GM23338 (cell line): ENCODE measurements around the gene EML1. TPM values are rescaled to one million over a fixed set of nuclear protein-coding genes. Genes with fewer than 3 reads are reported as not detected.
A peak's percentile ranks its signal among the peaks of the same experiment; 100 is the strongest.
"Not testable (repeated sequence)": the region's sequence is repeated elsewhere in the genome, so short reads cannot be mapped to it uniquely, and the experiment has no call there.

Experiments
- ATAC-seq: fragments of 200-7000 bp; cut with Tn5 transposase; 3 replicates; pipeline ENCODE4 v1.9.1; 2020
- DNase-seq: peaks from one replicate; pipeline ENCODE4 v3.0.0-alpha.2; 2015; ENCODE audit warnings: low spot score
- H2AFZ ChIP-seq: fragments of 200-600 bp; sonication (generic); 2 replicates; pipeline ENCODE4 v1.8.0; 2016; ENCODE audit warnings: antibody characterized with exemption, mild to moderate bottlenecking, moderate library complexity
- H3F3A ChIP-seq: fragments of 200-600 bp; sonication (generic); replicated peaks from 2 replicates; pipeline ENCODE4 v1.8.0; 2017; ENCODE audit warnings: antibody characterized with exemption, mixed run types, low read depth
- H3K27ac ChIP-seq: fragments of 200-600 bp; sonication (generic); 2 replicates; pipeline ENCODE4 v1.6.1; 2016; ENCODE audit warnings: low read depth
- H3K27me3 ChIP-seq: fragments of 200-600 bp; sonication (generic); 2 replicates; pipeline ENCODE4 v1.8.0; 2016; ENCODE audit warnings: mild to moderate bottlenecking, mixed run types, moderate library complexity; ENCODE audit not compliant: insufficient read depth
- H3K36me3 ChIP-seq: fragments of 200-600 bp; sonication (generic); 2 replicates; pipeline ENCODE4 v1.8.0; 2016; ENCODE audit warnings: mild to moderate bottlenecking; ENCODE audit not compliant: insufficient read depth
- H3K4me1 ChIP-seq: fragments of 200-600 bp; sonication (generic); 2 replicates; pipeline ENCODE4 v1.8.0; 2016; ENCODE audit warnings: mild to moderate bottlenecking, moderate library complexity; ENCODE audit not compliant: insufficient read depth
- H3K4me2 ChIP-seq: fragments of 200-600 bp; sonication (generic); 2 replicates; pipeline ENCODE4 v1.7.1; 2017; ENCODE audit warnings: mixed run types
- H3K4me3 ChIP-seq: fragments of 200-600 bp; sonication (generic); 2 replicates; pipeline ENCODE4 v1.6.1; 2016; ENCODE audit warnings: mixed run types
- H3K79me2 ChIP-seq: fragments of 200-600 bp; sonication (generic); replicated peaks from 2 replicates; pipeline ENCODE4 v1.8.0; 2017; ENCODE audit warnings: mild to moderate bottlenecking; ENCODE audit not compliant: insufficient read depth
- H3K9me2 ChIP-seq: fragments of 200-600 bp; sonication (generic); 2 replicates; pipeline ENCODE4 v1.8.0; 2017; ENCODE audit not compliant: insufficient read depth
- H4K20me1 ChIP-seq: fragments of 200-600 bp; sonication (generic); replicated peaks from 2 replicates; pipeline ENCODE4 v1.8.0; 2017; ENCODE audit warnings: mild to moderate bottlenecking; ENCODE audit not compliant: insufficient read depth
- H3K27ac Mint-ChIP-seq: 2 replicates; pipeline ENCODE4 v1.8.0; 2020; ENCODE audit warnings: inconsistent platforms, mild to moderate bottlenecking, moderate library complexity, mixed read lengths
- H3K27me3 Mint-ChIP-seq: 3 replicates; pipeline ENCODE4 v1.8.0; 2022; ENCODE audit warnings: low read depth, mild to moderate bottlenecking, moderate library complexity, mixed read lengths, inconsistent platforms; ENCODE audit not compliant: insufficient read depth, poor library complexity
- H3K36me3 Mint-ChIP-seq: 3 replicates; pipeline ENCODE4 v1.8.0; 2021; ENCODE audit warnings: low read depth, mild to moderate bottlenecking, inconsistent platforms, moderate library complexity, mixed read lengths
- H3K4me1 Mint-ChIP-seq: 3 replicates; pipeline ENCODE4 v1.8.0; 2020; ENCODE audit warnings: mild to moderate bottlenecking, inconsistent platforms, mixed read lengths
- H3K4me3 Mint-ChIP-seq: 3 replicates; pipeline ENCODE4 v1.8.0; 2021; ENCODE audit warnings: moderate library complexity, mild to moderate bottlenecking, inconsistent platforms, mixed read lengths
- H3K9me3 Mint-ChIP-seq: 3 replicates; pipeline ENCODE4 v1.8.0; 2020; ENCODE audit warnings: moderate library complexity, mild to moderate bottlenecking, inconsistent platforms, mixed read lengths
- EZH2 ChIP-seq: fragments of 200-600 bp; sonication (generic); IDR thresholded peaks from one replicate; pipeline ENCODE4 v1.8.0; 2017; ENCODE audit warnings: antibody characterized with exemption, mild to moderate bottlenecking, low read depth; ENCODE audit not compliant: unreplicated experiment
- EZH2phosphoT487 ChIP-seq: fragments of 200-600 bp; sonication (generic); IDR thresholded peaks from one replicate; pipeline ENCODE4 v1.8.1; 2018; ENCODE audit warnings: antibody characterized with exemption; ENCODE audit not compliant: unreplicated experiment
- JUNB ChIP-seq: IDR thresholded peaks from one replicate; pipeline ENCODE4 v1.6.1; 2016; ENCODE audit warnings: antibody characterized with exemption; ENCODE audit not compliant: unreplicated experiment
- NANOG ChIP-seq: IDR thresholded peaks from 2 replicates; pipeline ENCODE4 v1.6.1; 2016; ENCODE audit warnings: antibody characterized with exemption, borderline replicate concordance
- ZNF114 ChIP-seq: fragments of 250-450 bp; sonication (Bioruptor Pico); IDR thresholded peaks from 2 replicates; pipeline ENCODE4 v1.5.0; 2020; ENCODE audit warnings: mild to moderate bottlenecking, moderate library complexity
- ZNF331 ChIP-seq: fragments of 250-450 bp; sonication (Bioruptor Pico); IDR thresholded peaks from 2 replicates; pipeline ENCODE4 v1.5.0; 2020; ENCODE audit warnings: low read depth, mild to moderate bottlenecking, moderate library complexity
- polyA plus RNA-seq: library from polyadenylated mRNA; unstranded; fragments of >200 nt; fragmentation: Nextera tagmentation; extraction: Ambion mirVana; gene quantifications from 2 replicates; pipeline ENCODE4 v1.2.1, GENCODE V29; 2016
- total RNA-seq: library from RNA; depleted of rRNA; stranded (reverse); fragments of >200 nt; shearing (Covaris generic); gene quantifications from 2 replicates; pipeline ENCODE4 v1.2.3, GENCODE V29; 2014
- TF ChIP-seq, protein P1 (sequence below), 2 experiments: fragments of 200-600 bp in 1 of 2; sonication (generic) in 1 of 2; conservative IDR thresholded peaks; 2 replicates each; pipeline versions ENCODE4 v1.5.1 to v1.6.1; 2016 to 2017; ENCODE audit warnings: antibody characterized with exemption in 2 of 2, low read depth in 2 of 2, mild to moderate bottlenecking in 2 of 2, moderate library complexity in 1 of 2
- TF ChIP-seq, protein P2 (sequence below): IDR thresholded peaks from 2 replicates; pipeline ENCODE4 v1.6.1; 2016; ENCODE audit warnings: antibody characterized with exemption

Gene EML1
- total and polyA plus RNA-seq, 2 experiments from 2014 or later, result 7.0 to 18.1 TPM

DNA sequence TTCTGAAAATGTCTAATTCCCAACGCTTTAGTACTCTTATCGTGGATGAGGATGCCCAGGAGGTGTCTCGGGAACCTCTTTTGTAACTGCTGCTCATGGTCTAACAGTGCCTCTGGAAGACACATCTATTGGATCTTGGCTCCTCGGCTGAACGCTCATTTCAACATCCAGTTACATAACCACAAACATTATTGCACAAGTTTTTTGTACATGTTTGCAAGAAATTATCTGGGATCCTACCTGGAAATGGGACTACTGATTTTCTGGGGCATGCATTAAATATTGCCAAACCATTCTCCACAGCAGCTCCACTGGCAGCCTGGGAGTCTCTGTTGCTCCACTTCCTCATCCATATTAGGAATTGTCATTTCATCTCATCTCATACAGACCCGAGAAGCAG, 154.5 kb downstream of the EML1 start (continued):
- no peak for TF ChIP-seq JUNB
- TF ChIP-seq EZH2, result no peak
- TF ChIP-seq, protein P1, sequence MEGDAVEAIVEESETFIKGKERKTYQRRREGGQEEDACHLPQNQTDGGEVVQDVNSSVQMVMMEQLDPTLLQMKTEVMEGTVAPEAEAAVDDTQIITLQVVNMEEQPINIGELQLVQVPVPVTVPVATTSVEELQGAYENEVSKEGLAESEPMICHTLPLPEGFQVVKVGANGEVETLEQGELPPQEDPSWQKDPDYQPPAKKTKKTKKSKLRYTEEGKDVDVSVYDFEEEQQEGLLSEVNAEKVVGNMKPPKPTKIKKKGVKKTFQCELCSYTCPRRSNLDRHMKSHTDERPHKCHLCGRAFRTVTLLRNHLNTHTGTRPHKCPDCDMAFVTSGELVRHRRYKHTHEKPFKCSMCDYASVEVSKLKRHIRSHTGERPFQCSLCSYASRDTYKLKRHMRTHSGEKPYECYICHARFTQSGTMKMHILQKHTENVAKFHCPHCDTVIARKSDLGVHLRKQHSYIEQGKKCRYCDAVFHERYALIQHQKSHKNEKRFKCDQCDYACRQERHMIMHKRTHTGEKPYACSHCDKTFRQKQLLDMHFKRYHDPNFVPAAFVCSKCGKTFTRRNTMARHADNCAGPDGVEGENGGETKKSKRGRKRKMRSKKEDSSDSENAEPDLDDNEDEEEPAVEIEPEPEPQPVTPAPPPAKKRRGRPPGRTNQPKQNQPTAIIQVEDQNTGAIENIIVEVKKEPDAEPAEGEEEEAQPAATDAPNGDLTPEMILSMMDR (conservative IDR thresholded peaks at IDR 0.05; ENCODE audit: low read depth in 2 of 2), result no peak
- TF ChIP-seq, protein P2, sequence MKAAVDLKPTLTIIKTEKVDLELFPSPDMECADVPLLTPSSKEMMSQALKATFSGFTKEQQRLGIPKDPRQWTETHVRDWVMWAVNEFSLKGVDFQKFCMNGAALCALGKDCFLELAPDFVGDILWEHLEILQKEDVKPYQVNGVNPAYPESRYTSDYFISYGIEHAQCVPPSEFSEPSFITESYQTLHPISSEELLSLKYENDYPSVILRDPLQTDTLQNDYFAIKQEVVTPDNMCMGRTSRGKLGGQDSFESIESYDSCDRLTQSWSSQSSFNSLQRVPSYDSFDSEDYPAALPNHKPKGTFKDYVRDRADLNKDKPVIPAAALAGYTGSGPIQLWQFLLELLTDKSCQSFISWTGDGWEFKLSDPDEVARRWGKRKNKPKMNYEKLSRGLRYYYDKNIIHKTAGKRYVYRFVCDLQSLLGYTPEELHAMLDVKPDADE, result no peak
- no peak for TF ChIP-seq ZNF331 (CRISPR knock-in tag)
- no peak for TF ChIP-seq NANOG
- no peak for TF ChIP-seq ZNF114 (CRISPR knock-in tag)
- TF ChIP-seq EZH2phosphoT487, result no peak

DNA sequence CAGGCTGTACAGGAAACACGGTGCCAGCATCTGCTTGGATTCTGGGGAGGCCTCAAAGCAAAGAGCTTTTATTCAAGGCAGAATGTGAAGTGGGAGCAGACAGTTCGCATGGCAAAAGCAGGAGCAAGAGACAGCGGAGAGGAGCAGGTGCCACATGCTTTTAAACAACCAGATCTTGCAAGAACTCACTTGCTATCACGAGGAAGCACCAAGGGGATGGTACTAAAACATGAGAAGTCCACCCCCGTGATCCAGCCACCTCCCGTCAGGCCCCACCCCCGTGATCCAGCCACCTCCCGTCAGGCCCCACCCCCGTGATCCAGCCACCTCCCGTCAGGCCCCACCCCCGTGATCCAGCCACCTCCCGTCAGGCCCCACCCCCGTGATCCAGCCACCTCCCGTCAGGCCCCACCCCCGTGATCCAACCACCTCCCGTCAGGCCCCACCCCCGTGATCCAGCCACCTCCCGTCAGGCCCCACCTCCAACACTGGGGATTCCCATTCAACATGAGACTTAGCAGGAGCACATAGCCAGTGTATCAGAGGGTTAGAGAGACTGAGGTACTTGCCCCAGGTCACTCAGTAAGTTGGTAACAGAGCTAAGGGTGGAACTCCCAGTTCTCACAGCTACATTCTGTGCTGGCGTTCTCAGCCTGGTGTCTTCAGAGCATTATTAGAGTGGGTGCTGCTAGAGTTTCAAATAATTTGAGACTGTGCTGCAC, 156.0 kb downstream of the EML1 start:
- H3K9me3 Mint-ChIP-seq, H3K36me3 ChIP-seq, H4K20me1 ChIP-seq, H3K27ac Mint-ChIP-seq, H3K4me1 ChIP-seq, H3K4me2 ChIP-seq, H3K4me3 Mint-ChIP-seq, H3F3A ChIP-seq, H3K27ac ChIP-seq, H3K4me3 ChIP-seq, H3K27me3 ChIP-seq, H3K79me2 ChIP-seq, H3K9me2 ChIP-seq, DNase-seq, H3K36me3 Mint-ChIP-seq: not testable (repeated sequence)
- peaks cover 12% of the 10 kb centered on the region for H3K27me3 Mint-ChIP-seq
- peak overlapping the region; percentile 76; the same call in 1 of the 2 replicates for H2AFZ ChIP-seq
- peaks cover 21% of the 10 kb centered on the region for H3K4me1 Mint-ChIP-seq
- ATAC-seq, result peak; percentile 39

DNA sequence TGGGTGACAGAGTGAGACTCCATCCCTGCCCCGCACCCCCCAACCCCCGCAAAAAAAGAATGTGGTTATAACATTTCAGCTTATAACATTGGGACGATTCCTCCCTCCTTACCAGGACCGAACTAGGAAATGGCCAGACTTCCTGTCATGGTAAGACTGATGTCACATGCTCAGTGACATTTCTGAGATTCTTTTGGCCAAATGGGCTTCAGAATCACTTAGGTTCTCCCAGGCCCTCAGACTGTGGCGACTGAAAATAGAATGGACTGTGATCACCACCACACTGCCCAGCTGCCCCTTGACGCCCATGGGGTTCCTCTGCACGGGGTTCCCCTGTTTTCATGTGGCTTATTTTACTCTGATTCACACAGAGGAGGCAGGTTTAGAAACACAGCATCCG, 157.0 kb downstream of the EML1 start:
- H4K20me1 ChIP-seq, result no peaks in the 10 kb centered on the region
- peak overlapping the region; percentile 78; the same call in 1 of the 2 replicates for H2AFZ ChIP-seq
- TF ChIP-seq, protein P2, result no peak
- TF ChIP-seq EZH2phosphoT487, result no peak
- H3K9me3 Mint-ChIP-seq, result no peaks in the 10 kb centered on the region; the same call in 1 of the 3 replicates
- H3F3A ChIP-seq, result no peaks in the 10 kb centered on the region
- no peaks in the 10 kb centered on the region; the same call in 1 of the 2 replicates for H3K27me3 ChIP-seq
- H3K27ac ChIP-seq, result no peak overlapping the region
- H3K4me3 ChIP-seq, result no peak overlapping the region
- H3K27ac Mint-ChIP-seq, result no peak overlapping the region
- H3K79me2 ChIP-seq, result no peaks in the 10 kb centered on the region
- no peaks in the 10 kb centered on the region for H3K9me2 ChIP-seq
- DNase-seq (no peak), ATAC-seq (no peak)
- peaks cover 6% of the 10 kb centered on the region for H3K27me3 Mint-ChIP-seq
- H3K4me1 ChIP-seq, result peaks cover 10% of the 10 kb centered on the region; the same call in 1 of the 2 replicates
- no peaks in the 10 kb centered on the region; the same call in none of the 3 replicates for H3K36me3 Mint-ChIP-seq
- no peak overlapping the region for H3K4me3 Mint-ChIP-seq
- H3K36me3 ChIP-seq, result no peaks in the 10 kb centered on the region
- H3K4me2 ChIP-seq, result no peak overlapping the region
- peaks cover 21% of the 10 kb centered on the region for H3K4me1 Mint-ChIP-seq
